Tibial artery (tissue), 4 donors: Measurements from ENCODE around the gene RNF144B.

ENCODE experiments used
- DNase-seq, 2 donors: peaks; one replicate each; pipeline ENCODE4 v3.0.0-alpha.2; 2019
- H3K27ac ChIP-seq, 2 donors: fragments of 200-600 bp; sonication (generic) in 1 of 2; 1 replicate in 1 of 2; 2 replicates in 1 of 2; pipeline ENCODE4 v1.5.1; 2018 to 2019; ENCODE audit warnings: mild to moderate bottlenecking in 1 of 2
- H3K27me3 ChIP-seq, 2 donors: fragments of 200-600 bp; sonication (generic) in 1 of 2; one replicate each; pipeline versions ENCODE4 v1.5.1 to v1.6.0; 2016 to 2019
- H3K36me3 ChIP-seq, 3 donors: fragments of 200-600 bp; sonication (generic) in 2 of 3; one replicate each; pipeline ENCODE4 v1.5.1; 2016 to 2019; ENCODE audit warnings: mild to moderate bottlenecking in 2 of 3
- H3K4me1 ChIP-seq, 4 donors: fragments of 200-600 bp; sonication (generic) in 2 of 4; 1 replicate in 3 of 4; 2 replicates in 1 of 4; pipeline ENCODE4 v1.5.1; 2016 to 2019
- H3K4me3 ChIP-seq, 2 donors: fragments of 200-600 bp; sonication (generic) in 1 of 2; 1 replicate in 1 of 2; 2 replicates in 1 of 2; pipeline ENCODE4 v1.5.1; 2018 to 2019; ENCODE audit warnings: mild to moderate bottlenecking in 2 of 2
- H3K9me3 ChIP-seq, 3 donors: fragments of 200-600 bp; sonication (generic) in 1 of 3; one replicate each; pipeline ENCODE4 v1.5.1; 2016 to 2019
- CTCF ChIP-seq, 2 experiments: fragments of 200-600 bp in 1 of 2; fragments of 450-650 bp in 1 of 2; IDR thresholded peaks; one replicate each; pipeline ENCODE4 v1.5.1; 2017 to 2019; ENCODE audit warnings: antibody characterized with exemption in 2 of 2, mild to moderate bottlenecking in 1 of 2, moderate library complexity in 1 of 2
- intact Hi-C: fragments of 100-400 bp; cut with DNase I; formaldehyde crosslinking; loops from one replicate; pipeline ENCODE4 v1.15.0; 2023; ENCODE audit warnings: low total_unique reads

RNF144B gene

GRCh38 chr6:18429655-18430297 is 42.6 kb downstream of the RNF144B start:
- H3K27me3 ChIP-seq, result no peaks in the 10 kb centered on the region
- DNase-seq, result no peak
- no peaks in the 10 kb centered on the region for H3K9me3 ChIP-seq
- no peak overlapping the region for H3K4me3 ChIP-seq
- peaks cover 0 to 6% (median 1%) of the 10 kb centered on the region in 4 donors for H3K4me1 ChIP-seq
- TF ChIP-seq CTCF (IDR thresholded peaks at IDR 0.05), result no peak
- H3K36me3 ChIP-seq, result no peaks in the 10 kb centered on the region
- intact Hi-C loops, result no loop called here
- H3K27ac ChIP-seq, result no peak overlapping the region

DNA sequence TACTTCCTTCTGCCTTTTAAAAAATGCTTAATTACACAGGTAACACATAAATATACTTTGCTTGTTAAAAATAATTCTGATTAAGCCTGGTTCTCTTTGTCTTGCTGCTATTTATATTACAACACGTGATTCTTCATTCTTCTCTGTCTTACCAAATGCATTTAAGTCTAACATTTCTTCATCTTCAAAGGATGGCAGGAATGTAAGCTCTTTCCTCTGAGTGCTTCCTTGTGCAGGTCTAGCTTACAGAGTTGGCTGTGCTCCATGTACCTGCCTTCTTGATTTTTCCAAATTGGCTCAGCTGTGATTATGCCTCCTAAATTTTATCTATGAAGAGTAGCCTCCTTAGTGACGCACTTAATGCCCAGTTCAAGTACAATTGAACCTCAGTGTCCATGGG is 44.4 kb downstream of the RNF144B start:
- H3K27ac ChIP-seq, result no peak overlapping the region
- no peak overlapping the region for H3K4me3 ChIP-seq
- no peaks in the 10 kb centered on the region for H3K9me3 ChIP-seq
- H3K36me3 ChIP-seq, result no peaks in the 10 kb centered on the region
- H3K4me1 ChIP-seq, result peaks cover 0 to 5% (median 1%) of the 10 kb centered on the region in 4 donors
- DNase-seq, result no peak
- H3K27me3 ChIP-seq, result no peaks in the 10 kb centered on the region
- TF ChIP-seq CTCF (IDR thresholded peaks at IDR 0.05), result no peak
- intact Hi-C loops, result no loop called here

- TF ChIP-seq CTCF (IDR thresholded peaks at IDR 0.05), result no peak
- H3K4me3 ChIP-seq, result no peak overlapping the region
- H3K4me1 ChIP-seq, result peaks cover 0 to 2% (median 0%) of the 10 kb centered on the region in 4 donors
- intact Hi-C loops, result no loop called here
- no peaks in the 10 kb centered on the region for H3K27me3 ChIP-seq
- H3K36me3 ChIP-seq, result no peaks in the 10 kb centered on the region
- H3K9me3 ChIP-seq, result no peaks in the 10 kb centered on the region
- no peak overlapping the region for H3K27ac ChIP-seq
- DNase-seq, result no peak
Observed at GRCh38 chr6:18432180-18432579, 45.0 kb downstream of the RNF144B start.

- H3K27me3 ChIP-seq, result no peaks in the 10 kb centered on the region
- intact Hi-C loops, result no loop called here
Observed at GRCh38 chr6:18432619-18433018, 45.5 kb downstream of the RNF144B start.

DNA sequence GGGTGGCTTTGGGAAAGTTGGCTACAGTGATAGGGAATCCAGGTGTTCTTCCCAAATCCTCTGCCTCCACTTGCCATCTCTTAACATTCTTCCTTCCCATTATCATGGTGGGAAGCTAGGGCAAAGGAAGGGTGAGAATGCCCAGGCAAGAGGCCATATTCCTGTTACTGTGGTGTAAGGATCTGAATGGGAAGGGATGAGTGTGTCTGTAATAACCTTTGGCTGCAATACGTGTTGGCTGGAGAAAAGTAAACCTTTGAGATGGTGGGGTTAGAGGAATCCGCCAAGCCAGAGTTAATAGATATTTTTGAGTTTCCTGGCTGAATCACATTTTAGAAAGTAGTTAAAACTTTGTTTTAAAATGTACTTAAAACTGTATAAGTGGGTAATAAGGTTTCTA is 45.9 kb downstream of the RNF144B start:
- Histone ChIP-seq H3K27me3 (no peaks in the 10 kb centered on the region), H3K36me3 (no peaks in the 10 kb centered on the region), H3K4me1 (peaks cover 0 to 2% (median 0%) of the 10 kb centered on the region in 4 donors), H3K4me3 (no peak overlapping the region), H3K27ac (no peak overlapping the region), H3K9me3 (no peaks in the 10 kb centered on the region)
- DNase-seq, result no peak
- intact Hi-C loops, result no loop called here
- TF ChIP-seq CTCF (IDR thresholded peaks at IDR 0.05), result no peak

More at GRCh38 chr6:18432619-18433018, 45.5 kb downstream of the RNF144B start:
- Histone ChIP-seq H3K9me3 (no peaks in the 10 kb centered on the region), H3K4me3 (no peak overlapping the region), H3K27ac (no peak overlapping the region), H3K36me3 (no peaks in the 10 kb centered on the region), H3K4me1 (peaks cover 0 to 2% (median 0%) of the 10 kb centered on the region in 4 donors)
- no peak for TF ChIP-seq CTCF (IDR thresholded peaks at IDR 0.05)
- DNase-seq, result no peak
